IMR-90 (cell line): ENCODE results near the gene SYNGR1. TPM values are rescaled to one million over a fixed set of nuclear protein-coding genes. Genes with fewer than 3 reads are reported as not detected.

Experiments
- ATAC-seq: fragments of 200-7000 bp; cut with Tn5 transposase; 2 replicates; pipeline ENCODE4 v1.9.1; 2020; ENCODE audit warnings: low read depth, mild to moderate bottlenecking, moderate library complexity
- BruUV-seq: library from RNA; stranded (reverse); fragments of 400-500 nt; replicated peaks from 2 replicates; lab custom pipeline; 2021; lab: Mats Ljungman, UMichigan
- CTCF ChIA-PET: fragments of 300-600 bp; formaldehyde crosslinking; extraction: SDS; loops from one replicate; lab custom pipeline; 2021; ENCODE audit warnings: antibody characterized with exemption; lab: Yijun Ruan, JAX
- POLR2A ChIA-PET: fragments of 300-600 bp; sonication (Branson Sonifier 250); formaldehyde crosslinking; loops from one replicate; lab custom pipeline; 2022; ENCODE audit warnings: antibody characterized with exemption; ENCODE audit not compliant: unreplicated experiment; lab: Charles Lee
- DNase-seq: peaks from one replicate; pipeline ENCODE4 v3.0.0; 2013
- H2AFZ ChIP-seq: replicated peaks from 2 replicates; pipeline ENCODE3; 2013; ENCODE audit warnings: low read length, mild to moderate bottlenecking; ENCODE audit not compliant: poor library complexity
- H2AK5ac ChIP-seq: 2 replicates; pipeline ENCODE4 v1.6.1; 2013; ENCODE audit warnings: low read depth, low read length, inconsistent platforms
- H2AK9ac ChIP-seq: replicated peaks from 2 replicates; pipeline ENCODE3; 2013; ENCODE audit warnings: mild to moderate bottlenecking, low read depth, low read length, moderate library complexity; ENCODE audit not compliant: poor library complexity
- H2BK120ac ChIP-seq: 2 replicates; pipeline ENCODE4 v1.6.1; 2013; ENCODE audit warnings: low read depth, low read length, inconsistent platforms
- H2BK15ac ChIP-seq: 3 replicates; pipeline ENCODE4 v1.6.1; 2013; ENCODE audit warnings: low read depth, low read length, inconsistent platforms
- H2BK20ac ChIP-seq: 2 replicates; pipeline ENCODE4 v1.6.1; 2013; ENCODE audit warnings: low read depth, mild to moderate bottlenecking, inconsistent platforms, low read length, moderate library complexity
- H2BK5ac ChIP-seq: 2 replicates; pipeline ENCODE4 v1.6.1; 2013; ENCODE audit warnings: mild to moderate bottlenecking, low read depth, low read length, inconsistent platforms; ENCODE audit not compliant: poor library complexity, severe bottlenecking
- H3K14ac ChIP-seq: replicated peaks from 2 replicates; pipeline ENCODE4 v1.6.1; 2013; ENCODE audit warnings: low read depth, low read length, inconsistent platforms
- H3K18ac ChIP-seq: 2 replicates; pipeline ENCODE4 v1.6.1; 2013; ENCODE audit warnings: low read depth, low read length, control low read depth
- H3K23ac ChIP-seq: 2 replicates; pipeline ENCODE4 v1.6.1; 2013; ENCODE audit warnings: low read depth, low read length, inconsistent platforms
- H3K27ac ChIP-seq: 2 replicates; pipeline ENCODE4 v1.5.1; 2013; ENCODE audit warnings: mild to moderate bottlenecking, control low read depth, low read length; ENCODE audit not compliant: insufficient read depth
- H3K27me3 ChIP-seq: 2 replicates; pipeline ENCODE4 v1.6.1; 2013; ENCODE audit warnings: low read length; ENCODE audit not compliant: control insufficient read depth, insufficient read depth
- H3K36me3 ChIP-seq: 2 replicates; pipeline ENCODE4 v1.6.1; 2013; ENCODE audit warnings: low read length, mixed read lengths; ENCODE audit not compliant: control insufficient read depth, insufficient read depth
- H3K4ac ChIP-seq: 2 replicates; pipeline ENCODE4 v1.6.1; 2013; ENCODE audit warnings: low read depth, low read length, inconsistent platforms
- H3K4me1 ChIP-seq: 2 replicates; pipeline ENCODE4 v1.6.1; 2013; ENCODE audit warnings: low read length, mixed read lengths; ENCODE audit not compliant: control insufficient read depth, insufficient read depth
- H3K4me2 ChIP-seq: 2 replicates; pipeline ENCODE4 v1.6.1; 2013; ENCODE audit warnings: low read depth, mild to moderate bottlenecking, control low read depth, low read length, moderate library complexity
- H3K4me3 ChIP-seq: 2 replicates; pipeline ENCODE4 v1.5.1; 2013; ENCODE audit warnings: low read depth, mild to moderate bottlenecking, control low read depth, low read length, moderate library complexity; ENCODE audit not compliant: insufficient read depth
- H3K56ac ChIP-seq: 2 replicates; pipeline ENCODE4 v1.6.1; 2013; ENCODE audit warnings: low read length, inconsistent platforms; ENCODE audit not compliant: insufficient read depth; ENCODE audit errors: extremely low read depth
- H3K79me1 ChIP-seq, 2 experiments: 2 replicates each; pipeline ENCODE4 v1.6.1; 2013; ENCODE audit warnings: low read length in 2 of 2, inconsistent platforms in 1 of 2, low read depth in 1 of 2
- H3K9ac ChIP-seq: 2 replicates; pipeline ENCODE4 v1.6.1; 2013; ENCODE audit warnings: low read depth, low read length, control low read depth
- H3K9me1 ChIP-seq: 2 replicates; pipeline ENCODE4 v1.6.1; 2013; ENCODE audit warnings: low read length, inconsistent platforms; ENCODE audit not compliant: insufficient read depth
- H3K9me3 ChIP-seq: 2 replicates; pipeline ENCODE4 v1.6.1; 2013; ENCODE audit warnings: low read length; ENCODE audit not compliant: control insufficient read depth, insufficient read depth
- H4K20me1 ChIP-seq: 2 replicates; pipeline ENCODE4 v1.6.1; 2013; ENCODE audit warnings: low read length, inconsistent platforms; ENCODE audit not compliant: insufficient read depth
- H4K5ac ChIP-seq: 2 replicates; pipeline ENCODE4 v1.6.1; 2013; ENCODE audit warnings: mild to moderate bottlenecking, low read depth, low read length, control low read depth
- H4K8ac ChIP-seq, 2 experiments: 2 replicates each; pipeline ENCODE4 v1.6.1; 2013; ENCODE audit warnings: low read depth in 2 of 2, low read length in 2 of 2, control low read depth in 1 of 2, inconsistent platforms in 1 of 2
- H4K91ac ChIP-seq: 2 replicates; pipeline ENCODE4 v1.6.1; 2013; ENCODE audit warnings: low read depth, low read length, inconsistent platforms; ENCODE audit not compliant: insufficient read depth
- BHLHE40 ChIP-seq: fragments of 150-350 bp; IDR thresholded peaks from 2 replicates; pipeline ENCODE4 v1.6.1; 2016; ENCODE audit warnings: mild to moderate bottlenecking, low read depth, low read length
- CEBPB ChIP-seq: IDR thresholded peaks from 2 replicates; pipeline ENCODE4 v1.6.1; 2012; ENCODE audit warnings: low read depth, low read length, improper control_type of control experiment
- CHD1 ChIP-seq: IDR thresholded peaks from 2 replicates; pipeline ENCODE4 v1.6.1; 2012; ENCODE audit warnings: low read depth, low read length, improper control_type of control experiment
- CTCF ChIP-seq: conservative IDR thresholded peaks from 2 replicates; pipeline ENCODE4 v1.5.1; 2012; ENCODE audit warnings: mild to moderate bottlenecking, low read depth, low read length, improper control_type of control experiment
- ELK1 ChIP-seq: fragments of 150-350 bp; IDR thresholded peaks from 2 replicates; pipeline ENCODE4 v1.6.1; 2016; ENCODE audit warnings: low read depth, mild to moderate bottlenecking, low read length, moderate library complexity, borderline replicate concordance
- FOS ChIP-seq: fragments of 150-350 bp; IDR thresholded peaks from 2 replicates; pipeline ENCODE4 v1.6.1; 2016; ENCODE audit warnings: low read depth, low read length
- MAFK ChIP-seq: IDR thresholded peaks from 2 replicates; pipeline ENCODE4 v1.6.1; 2012; ENCODE audit warnings: low read depth, low read length, improper control_type of control experiment
- MAZ ChIP-seq: IDR thresholded peaks from 2 replicates; pipeline ENCODE4 v1.6.1; 2012; ENCODE audit warnings: low read depth, mild to moderate bottlenecking, low read length, improper control_type of control experiment, moderate library complexity, borderline replicate concordance
- MXI1 ChIP-seq: IDR thresholded peaks from 2 replicates; pipeline ENCODE4 v1.6.1; 2012; ENCODE audit warnings: low read depth, mild to moderate bottlenecking, low read length, moderate library complexity, borderline replicate concordance
- NFE2L2 ChIP-seq: fragments of 150-350 bp; IDR thresholded peaks from 2 replicates; pipeline ENCODE4 v1.6.1; 2016; ENCODE audit warnings: low read depth, mild to moderate bottlenecking, low read length
- POLR2A ChIP-seq: IDR thresholded peaks from 2 replicates; pipeline ENCODE4 v1.6.1; 2012; ENCODE audit warnings: mild to moderate bottlenecking, low read depth, low read length
- RAD21 ChIP-seq: IDR thresholded peaks from 2 replicates; pipeline ENCODE4 v1.6.1; 2012; ENCODE audit warnings: low read length, improper control_type of control experiment
- RCOR1 ChIP-seq: IDR thresholded peaks from 2 replicates; pipeline ENCODE4 v1.6.1; 2012; ENCODE audit warnings: mild to moderate bottlenecking, low read length, improper control_type of control experiment; ENCODE audit not compliant: insufficient replicate concordance
- RFX5 ChIP-seq: IDR thresholded peaks from 2 replicates; pipeline ENCODE4 v1.8.0; 2012; ENCODE audit warnings: low read depth, mild to moderate bottlenecking, low read length, moderate library complexity
- SMC3 ChIP-seq: fragments of 150-350 bp; IDR thresholded peaks from 2 replicates; pipeline ENCODE4 v1.6.1; 2016; ENCODE audit warnings: low read depth, mild to moderate bottlenecking, antibody characterized with exemption, low read length, moderate library complexity
- USF2 ChIP-seq: fragments of 150-350 bp; IDR thresholded peaks from 2 replicates; pipeline ENCODE4 v1.6.1; 2017; ENCODE audit warnings: mild to moderate bottlenecking, antibody characterized with exemption, low read length, low read depth
- WGBS, 2 experiments: methylation state at CpG; one replicate each; pipeline versions ENCODE4 v1.1.5 to v1.1.7; 2013; ENCODE audit warnings: missing lambda C conversion rate in 2 of 2; ENCODE audit not compliant: insufficient read length in 1 of 2; ENCODE audit errors: extremely low coverage in 2 of 2; 5-methylcytosine and 5-hydroxymethylcytosine counted together
- dilution Hi-C: fragments of 300-500 bp; cut with HindIII; formaldehyde crosslinking; loops from one replicate; pipeline ENCODE4 v1.14.3; 2018; ENCODE audit warnings: low sequenced_read_pairs; ENCODE audit not compliant: unreplicated experiment
- in situ Hi-C: fragments of 300-500 bp; cut with MboI; formaldehyde crosslinking; loops from 3 replicates; pipeline ENCODE4 v1.14.3; 2019; ENCODE audit warnings: low sequenced_read_pairs, inconsistent platforms, mixed read lengths
- intact Hi-C: fragments of 100-400 bp; cut with micrococcal nuclease; formaldehyde crosslinking; loops from 2 replicates; pipeline ENCODE4 v1.10.0; 2022
- polyA plus RNA-seq, 3 experiments: library from polyadenylated mRNA; depleted of rRNA; stranded (reverse); fragments of >200 nt; gene quantifications; 2 replicates each; pipeline ENCODE4 v1.2.3, GENCODE V29; 2012; ENCODE audit warnings: low replicate concordance in 1 of 3
- total RNA-seq: library from RNA; depleted of rRNA; stranded (reverse); fragments of >200 nt; gene quantifications from 2 replicates; pipeline ENCODE4 v1.2.3, GENCODE V29; 2012

The SYNGR1 gene
- total and polyA plus RNA-seq, 2 of the 4 experiments (the other 2 are of a cell fraction) = 6.3 to 81.5 TPM

- Histone ChIP-seq H3K27me3 (no peaks in the 10 kb centered on the region), H4K5ac (no peak overlapping the region), H3K9me3 (peaks cover 4% of the 10 kb centered on the region), H3K79me1 (peaks cover 0 to 21% of the 10 kb centered on the region in 2 experiments; a peak in 3 of 4 replicates), H4K8ac (no peak overlapping the region), H4K20me1 (peaks cover 11% of the 10 kb centered on the region), H3K4me1 (peaks cover 8% of the 10 kb centered on the region; the same call in 1 of the 2 replicates), H2BK15ac (no peak overlapping the region), H3K27ac (no peak overlapping the region), H2BK120ac (no peak overlapping the region), H2AK5ac (no peak overlapping the region), H3K36me3 (peaks cover 2% of the 10 kb centered on the region; the same call in 1 of the 2 replicates), H3K56ac (no peak overlapping the region), H2AFZ (no peak overlapping the region), H3K23ac (no peak overlapping the region), H3K4ac (no peak overlapping the region), H3K4me2 (no peak overlapping the region), H3K4me3 (no peak overlapping the region), H3K9ac (no peak overlapping the region), H3K9me1 (peaks cover 4% of the 10 kb centered on the region; the same call in 1 of the 2 replicates), H3K18ac (no peak overlapping the region), H2BK5ac (no peak overlapping the region), H2AK9ac (no peak overlapping the region), H2BK20ac (no peak overlapping the region), H3K14ac (no peak overlapping the region), H4K91ac (no peak overlapping the region)
- TF ChIP-seq NFE2L2 (no peak), FOS (no peak), RCOR1 (no peak), USF2 (no peak), MAZ (no peak), MAFK (no peak), POLR2A (no peak), MXI1 (no peak), RAD21 (no peak), BHLHE40 (no peak), CEBPB (no peak), CTCF (no peak), ELK1 (no peak), RFX5 (no peak), CHD1 (no peak), SMC3 (no peak)
- ChIA-PET POLR2A (no interaction called here), CTCF (no interaction called here)
- ATAC-seq (no peak), DNase-seq (no peak)
- BruUV-seq = no TSS peak
- intact Hi-C loops (no loop called here), dilution Hi-C loops (no loop called here), in situ Hi-C loops (no loop called here)
- WGBS, 2 experiments = no CpG with 5 or more reads among the region's 9 CpGs
These were observed 17.2 kb downstream of the SYNGR1 start for GRCh38 chr22:39367035-39367434.
